ENCODE data around the gene UBQLN4. TPM values are rescaled to one million over a fixed set of nuclear protein-coding genes. Genes with fewer than 3 reads are reported as not detected.
A peak's percentile ranks its signal among the peaks of the same experiment; 100 is the strongest.

The UBQLN4 gene
- polyA plus RNA-seq, 1 donor from 2014 or later, result 34.9 TPM

- Histone ChIP-seq H3K9ac (ENCODE audit: low read length) (peak overlapping the region; percentile 99), H3K36me3 (ENCODE audit: insufficient read depth, low read length) (peaks cover 5% of the 10 kb centered on the region), H3K79me2 (replicated peaks; ENCODE audit: insufficient read depth, low read length) (peaks cover 95% of the 10 kb centered on the region), H3F3A (ENCODE audit: insufficient read depth, low read length, poor library complexity, severe bottlenecking) (no peaks in the 10 kb centered on the region), H2AFZ (ENCODE audit: low read depth, low read length) (no peak overlapping the region), H3K9me3 (ENCODE audit: low read length) (no peaks in the 10 kb centered on the region), H3K9me2 (ENCODE audit: insufficient read depth, low read length) (no peaks in the 10 kb centered on the region), H3K4me3 (ENCODE audit: low read length) (peak overlapping the region; percentile 93), H4K20me1 (ENCODE audit: insufficient read depth) (peaks cover 51% of the 10 kb centered on the region), H3K27ac (ENCODE audit: low read length) (peak overlapping the region; percentile 85), H3K4me2 (ENCODE audit: low read length) (peak overlapping the region; percentile 83), H3K27me3 (ENCODE audit: insufficient read depth, low read depth, low read length) (no peaks in the 10 kb centered on the region)
- TF ChIP-seq REST (IDR thresholded peaks at IDR 0.05; ENCODE audit: borderline replicate concordance) (peak; percentile 7), SMC3 (conservative IDR thresholded peaks at IDR 0.05; ENCODE audit: poor library complexity) (no peak)
These were observed 26.8 kb upstream of the UBQLN4 start for GRCh38 chr1:156080241-156080862.

DNA sequence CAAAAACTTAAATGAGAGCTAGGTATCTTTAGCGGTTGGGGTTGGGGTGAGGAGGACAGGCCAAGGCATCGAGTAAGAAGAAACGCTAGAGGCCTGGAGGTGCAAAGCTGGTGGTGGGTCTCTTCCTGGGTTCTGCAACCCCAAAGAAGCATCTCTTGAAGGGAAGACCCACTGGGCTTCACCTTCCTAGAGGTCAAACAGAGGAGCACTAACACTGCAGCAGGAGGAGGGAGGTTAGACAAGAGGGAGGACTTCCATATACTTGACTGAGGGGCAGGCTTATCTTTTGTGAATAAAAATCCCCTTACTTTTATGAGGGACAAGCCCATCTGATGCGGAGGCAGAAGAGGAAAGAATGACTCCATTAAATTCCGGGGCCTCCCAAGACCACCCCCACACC is 26.2 kb upstream of the UBQLN4 start:
- Histone ChIP-seq H3K9me2 (ENCODE audit: insufficient read depth, low read length) (no peaks in the 10 kb centered on the region), H3K4me2 (ENCODE audit: low read length) (peak overlapping the region; percentile 83), H3K9me3 (ENCODE audit: low read length) (no peaks in the 10 kb centered on the region), H3K4me3 (ENCODE audit: low read length) (peak overlapping the region; percentile 93), H4K20me1 (ENCODE audit: insufficient read depth) (peaks cover 51% of the 10 kb centered on the region), H3K36me3 (ENCODE audit: insufficient read depth, low read length) (peaks cover 5% of the 10 kb centered on the region), H3F3A (ENCODE audit: insufficient read depth, low read length, poor library complexity, severe bottlenecking) (no peaks in the 10 kb centered on the region), H3K27me3 (ENCODE audit: insufficient read depth, low read depth, low read length) (no peaks in the 10 kb centered on the region), H3K27ac (ENCODE audit: low read length) (peak overlapping the region; percentile 85), H2AFZ (ENCODE audit: low read depth, low read length) (no peak overlapping the region), H3K79me2 (replicated peaks; ENCODE audit: insufficient read depth, low read length) (peaks cover 95% of the 10 kb centered on the region), H3K9ac (ENCODE audit: low read length) (peak overlapping the region; percentile 99)
- TF ChIP-seq RAD21 (conservative IDR thresholded peaks at IDR 0.05) (no peak), SMC3 (conservative IDR thresholded peaks at IDR 0.05; ENCODE audit: poor library complexity) (no peak), CTCF (IDR thresholded peaks at IDR 0.05; ENCODE audit: poor library complexity, severe bottlenecking) (no peak), POLR2AphosphoS5 (IDR thresholded peaks at IDR 0.05) (no peak), TAF1 (IDR thresholded peaks at IDR 0.05; ENCODE audit: low read depth) (no peak), REST (IDR thresholded peaks at IDR 0.05; ENCODE audit: borderline replicate concordance) (no peak), MXI1 (conservative IDR thresholded peaks at IDR 0.05; ENCODE audit: poor library complexity, severe bottlenecking) (no peak), EZH2 (IDR thresholded peaks at IDR 0.05; ENCODE audit: borderline replicate concordance, insufficient read depth, low read length, poor library complexity, severe bottlenecking) (no peak), EP300 (conservative IDR thresholded peaks at IDR 0.05; ENCODE audit: poor library complexity, severe bottlenecking) (no peak)

All from neural cell (in vitro differentiated cells).